Spleen (tissue), 11 donors: ENCODE measurements around the gene KRTAP4-8. TPM values are rescaled to one million over a fixed set of nuclear protein-coding genes. Genes with fewer than 3 reads are reported as not detected.
"Not testable (repeated sequence)": the region's sequence is repeated elsewhere in the genome, so short reads cannot be mapped to it uniquely, and the experiment has no call there.

Experiments used
- DNase-seq: peaks from one replicate; pipeline ENCODE4 v3.0.0-alpha.2; 2020
- H3K27ac ChIP-seq, 8 donors: fragments of 200-600 bp; sonication (generic) in 7 of 8; 1 replicate in 4 of 8; 2 replicates in 4 of 8; pipeline versions ENCODE4 v1.5.0 to v1.8.0; 2016 to 2021; ENCODE audit warnings: inconsistent platforms in 4 of 8, mild to moderate bottlenecking in 4 of 8, moderate library complexity in 1 of 8
- H3K27me3 ChIP-seq, 7 donors: fragments of 200-600 bp; sonication (generic) in 6 of 7; replicated peaks in 1 of 7; 1 replicate in 4 of 7; 2 replicates in 3 of 7; pipeline versions ENCODE4 v1.5.0 to v1.8.0; 2016 to 2021; ENCODE audit warnings: inconsistent platforms in 3 of 7, mild to moderate bottlenecking in 1 of 7
- H3K36me3 ChIP-seq, 6 donors: fragments of 200-600 bp; sonication (generic) in 5 of 6; 1 replicate in 4 of 6; 2 replicates in 2 of 6; pipeline versions ENCODE4 v1.5.0 to v1.8.0; 2016 to 2021; ENCODE audit warnings: inconsistent platforms in 2 of 6
- H3K4me1 ChIP-seq, 6 donors: fragments of 200-600 bp; sonication (generic) in 5 of 6; 1 replicate in 3 of 6; 2 replicates in 3 of 6; pipeline versions ENCODE4 v1.5.0 to v1.8.0; 2016 to 2021; ENCODE audit warnings: inconsistent platforms in 3 of 6
- H3K4me3 ChIP-seq, 8 donors: fragments of 200-600 bp; sonication (generic) in 7 of 8; 1 replicate in 4 of 8; 2 replicates in 4 of 8; pipeline versions ENCODE4 v1.5.0 to v1.8.0; 2016 to 2021; ENCODE audit warnings: inconsistent platforms in 4 of 8, mild to moderate bottlenecking in 4 of 8, moderate library complexity in 2 of 8
- H3K9me3 ChIP-seq, 8 donors: fragments of 200-600 bp; sonication (generic) in 7 of 8; 1 replicate in 4 of 8; 2 replicates in 4 of 8; pipeline versions ENCODE4 v1.5.0 to v1.8.0; 2016 to 2021; ENCODE audit warnings: inconsistent platforms in 4 of 8
- POLR2A ChIP-seq, 3 donors: fragments of 450-650 bp; IDR thresholded peaks; one replicate each; pipeline ENCODE4 v1.5.1; 2017; ENCODE audit warnings: antibody characterized with exemption in 3 of 3, mild to moderate bottlenecking in 1 of 3
- POLR2AphosphoS5 ChIP-seq, 3 donors: sonication (generic); formaldehyde crosslinking; IDR thresholded peaks; one replicate each; pipeline ENCODE4 v1.5.1; 2017; ENCODE audit warnings: antibody characterized with exemption in 3 of 3
- WGBS, 5 donors: extraction: QIAGEN DNeasy Blood & Tissue Kit in 3 of 5; methylation state at CpG; one replicate each; pipeline versions ENCODE4 v1.1.5 to v1.1.7; 2013 to 2018; 5-methylcytosine and 5-hydroxymethylcytosine counted together
- intact Hi-C: fragments of 100-400 bp; cut with DNase I; formaldehyde crosslinking; loops from one replicate; pipeline ENCODE4 v1.15.0; 2023; ENCODE audit warnings: low total_unique reads
- polyA plus RNA-seq, 3 donors: library from polyadenylated mRNA; stranded (reverse); fragments of 200-250 nt; gene quantifications; one replicate each; pipeline ENCODE4 v1.2.1, GENCODE V29; 2013
- total RNA-seq, 7 donors: library from RNA; depleted of rRNA in 3 of 7; stranded (reverse); fragments of >200 nt in 3 of 7; fragmentation: NEBNext Ultra II Directional in 4 of 7; extraction: Animal tissue kit (Norgen Biotek cat#: 25700) in 4 of 7; gene quantifications; one replicate each; pipeline versions ENCODE4 v1.1.0 to v1.2.1, GENCODE V29; 2016 to 2021
- TF ChIP-seq, protein P1 (sequence below), 11 experiments: fragments of 200-600 bp in 7 of 11; fragments of 450-650 bp in 4 of 11; sonication (generic) in 4 of 11; IDR thresholded peaks in 8 of 11; conservative IDR thresholded peaks in 3 of 11; 1 replicate in 7 of 11; 2 replicates in 4 of 11; pipeline versions ENCODE4 v1.4.0 to v1.8.0; 2016 to 2021; ENCODE audit warnings: antibody characterized with exemption in 11 of 11, inconsistent platforms in 4 of 11, mild to moderate bottlenecking in 1 of 11
- donor health status: healthy with polysubstance abuse.
- donor health status: DM: no; HTN: no; CAD: no; lungs with moderate emphysema.
- donor health status: DM: no; HTN: no; CAD: no.
- donor health status: Bipolar disorder and iron deficiency.
- donor health status: healthy.
- donor health status: DM: no; HTN: no; CAD: no.
- donor health status: DM: yes; HTN: yes; CAD: no.

Gene KRTAP4-8
- total and polyA plus RNA-seq, 10 donors: not detected

DNA sequence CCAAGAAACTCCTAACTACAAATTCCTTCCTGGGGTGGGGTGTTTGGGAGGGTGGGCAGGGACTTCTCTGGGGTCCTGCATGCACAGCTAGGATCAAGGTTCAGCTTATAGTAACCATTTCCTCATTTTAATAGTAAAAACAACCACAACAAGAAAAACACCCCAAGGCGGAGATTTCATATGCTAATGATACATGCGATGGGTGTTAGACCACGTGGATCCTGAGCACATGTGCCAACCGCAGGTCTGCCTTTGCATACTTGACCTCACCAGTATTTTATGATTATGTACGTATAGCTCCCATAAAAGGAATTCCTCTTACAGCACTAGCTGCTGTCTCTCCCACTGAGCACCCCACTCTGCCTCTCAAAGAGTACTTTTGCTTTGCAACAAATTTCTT is 18.4 kb upstream of the KRTAP4-8 start:
- DNase-seq: no peak
- H3K27me3 ChIP-seq: peaks cover 0 to 5% (median 0%) of the 10 kb centered on the region in 7 donors

GRCh38 chr17:41111151-41111885 is 13.4 kb upstream of the KRTAP4-8 start:
- Histone ChIP-seq H3K27me3 (peaks cover 0 to 11% (median 0%) of the 10 kb centered on the region in 7 donors), H3K9me3 (peaks cover 0 to 27% (median 16%) of the 10 kb centered on the region in 8 donors), H3K4me3 (no peak overlapping the region), H3K36me3 (no peaks in the 10 kb centered on the region), H3K27ac (no peak overlapping the region), H3K4me1 (peaks cover 0 to 14% (median 4%) of the 10 kb centered on the region in 6 donors)
- intact Hi-C loops: no loop called here
- TF ChIP-seq POLR2AphosphoS5 (IDR thresholded peaks at IDR 0.05): no peak
- TF ChIP-seq POLR2A (IDR thresholded peaks at IDR 0.05): no peak
- TF ChIP-seq, protein P1, sequence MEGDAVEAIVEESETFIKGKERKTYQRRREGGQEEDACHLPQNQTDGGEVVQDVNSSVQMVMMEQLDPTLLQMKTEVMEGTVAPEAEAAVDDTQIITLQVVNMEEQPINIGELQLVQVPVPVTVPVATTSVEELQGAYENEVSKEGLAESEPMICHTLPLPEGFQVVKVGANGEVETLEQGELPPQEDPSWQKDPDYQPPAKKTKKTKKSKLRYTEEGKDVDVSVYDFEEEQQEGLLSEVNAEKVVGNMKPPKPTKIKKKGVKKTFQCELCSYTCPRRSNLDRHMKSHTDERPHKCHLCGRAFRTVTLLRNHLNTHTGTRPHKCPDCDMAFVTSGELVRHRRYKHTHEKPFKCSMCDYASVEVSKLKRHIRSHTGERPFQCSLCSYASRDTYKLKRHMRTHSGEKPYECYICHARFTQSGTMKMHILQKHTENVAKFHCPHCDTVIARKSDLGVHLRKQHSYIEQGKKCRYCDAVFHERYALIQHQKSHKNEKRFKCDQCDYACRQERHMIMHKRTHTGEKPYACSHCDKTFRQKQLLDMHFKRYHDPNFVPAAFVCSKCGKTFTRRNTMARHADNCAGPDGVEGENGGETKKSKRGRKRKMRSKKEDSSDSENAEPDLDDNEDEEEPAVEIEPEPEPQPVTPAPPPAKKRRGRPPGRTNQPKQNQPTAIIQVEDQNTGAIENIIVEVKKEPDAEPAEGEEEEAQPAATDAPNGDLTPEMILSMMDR (IDR thresholded peaks at IDR 0.05 in 8 of 11, conservative IDR thresholded peaks at IDR 0.05 in 3 of 11): no peak
- 60 to 70% (median 61%) methylated on average over 2 of the region's 2 CpGs for WGBS, 5 donors
- DNase-seq: no peak

More for the DNA sequence above, 18.4 kb upstream of the KRTAP4-8 start:
- Histone ChIP-seq H3K36me3 (no peaks in the 10 kb centered on the region), H3K4me1 (peaks cover 3 to 48% (median 12%) of the 10 kb centered on the region in 6 donors), H3K4me3 (no peak overlapping the region), H3K9me3 (peaks cover 0 to 24% (median 15%) of the 10 kb centered on the region in 8 donors), H3K27ac (peak overlapping the region in 2 of 8 donors; percentile 8 to 30)
- 35 to 47% (median 41%) methylated on average over 5 of the region's 5 CpGs for WGBS, 5 donors
- TF ChIP-seq POLR2A (IDR thresholded peaks at IDR 0.05) (no peak), POLR2AphosphoS5 (IDR thresholded peaks at IDR 0.05) (no peak)
- TF ChIP-seq, protein P1 (IDR thresholded peaks at IDR 0.05 in 8 of 11, conservative IDR thresholded peaks at IDR 0.05 in 3 of 11): no peak
- intact Hi-C loops: no loop called here

DNA sequence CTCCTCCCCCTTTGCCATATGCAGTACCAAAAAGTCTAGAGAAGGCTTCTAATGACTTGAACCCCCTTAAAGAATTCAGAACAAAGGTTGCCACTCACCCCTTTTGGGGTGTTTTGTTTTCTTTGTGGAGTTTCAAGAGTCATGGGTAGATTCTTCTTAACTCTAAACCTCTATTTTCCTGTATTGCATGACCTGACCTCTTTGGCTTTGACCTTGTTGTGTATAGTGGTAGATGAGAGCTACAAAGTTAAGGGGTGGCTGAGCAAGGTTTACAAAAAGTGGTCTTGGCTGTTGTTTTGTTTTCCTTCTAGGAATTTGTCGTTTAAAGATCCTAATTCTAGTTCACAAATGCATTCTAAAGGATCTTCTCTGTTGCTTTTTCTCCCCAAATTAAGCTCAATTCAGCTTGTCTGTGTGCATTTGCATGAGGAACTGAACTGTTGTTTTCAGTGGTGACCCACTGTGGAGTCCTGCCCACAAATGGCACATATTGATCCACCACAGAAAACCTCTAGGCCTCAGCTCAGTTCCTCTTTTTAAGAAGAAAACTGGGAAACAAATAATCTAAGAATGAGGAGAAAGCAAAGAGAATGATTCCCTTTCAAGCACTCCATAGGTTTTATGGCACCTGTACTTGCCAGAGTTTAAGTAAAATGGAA is 10.9 kb upstream of the KRTAP4-8 start:
- H3K4me1 ChIP-seq: peaks cover 0 to 14% (median 2%) of the 10 kb centered on the region in 6 donors
- WGBS, 5 donors: 0 to 34% (median 0%) methylated on average over 1 of the region's 1 CpG
- H3K4me3 ChIP-seq: peak overlapping the region in 3 of 8 donors; percentile 7 to 28 (median 24)
- peak overlapping the region in 4 of 8 donors; percentile 23 to 61 (median 38) for H3K27ac ChIP-seq
- H3K9me3 ChIP-seq: peaks cover 0 to 27% (median 16%) of the 10 kb centered on the region in 8 donors
- H3K36me3 ChIP-seq, DNase-seq, H3K27me3 ChIP-seq, intact Hi-C loops: not testable (repeated sequence)

DNA sequence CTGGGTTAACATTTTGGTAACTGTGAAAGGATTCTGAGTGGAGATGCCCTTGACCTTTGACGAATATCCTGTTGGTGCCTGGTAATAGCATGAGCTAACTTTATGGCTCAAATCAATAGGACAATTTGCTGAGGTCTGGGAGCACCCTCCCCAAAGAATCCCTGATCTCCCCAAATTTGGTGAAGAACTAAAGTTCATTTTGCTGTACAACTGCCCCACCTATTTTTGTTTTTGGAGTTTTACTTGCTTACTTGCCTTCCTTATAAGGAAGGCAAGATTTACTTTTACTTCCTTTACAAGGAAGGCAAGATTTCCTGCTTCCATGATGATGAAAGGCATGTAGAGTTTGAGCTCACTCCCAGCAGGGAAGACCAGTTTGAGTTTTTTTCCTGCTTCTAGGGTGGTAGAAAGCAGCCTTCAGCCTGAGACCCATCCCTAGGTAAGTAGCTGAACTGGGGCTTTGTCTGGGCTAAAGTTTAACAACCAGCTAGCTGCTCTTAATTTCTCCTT is 10.1 kb upstream of the KRTAP4-8 start:
- H3K4me3 ChIP-seq: peak overlapping the region in 4 of 8 donors; percentile 7 to 28 (median 16)
- intact Hi-C loops: no loop called here
- WGBS, 5 donors: 56 to 75% (median 65%) methylated on average over 1 of the region's 1 CpG

GRCh38 chr17:41105347-41105746 is 7.4 kb upstream of the KRTAP4-8 start, which contains the start of gene KRTAP4-9:
Gene KRTAP4-9, plus strand, starts transcription at chr17:41105389. Its CDS starts 0 bp downstream, at chr17:41105389.
- intact Hi-C loops, H3K4me3 ChIP-seq, H3K27ac ChIP-seq, H3K9me3 ChIP-seq, DNase-seq, H3K36me3 ChIP-seq, H3K27me3 ChIP-seq: not testable (repeated sequence)
- peaks cover 0 to 14% (median 3%) of the 10 kb centered on the region in 6 donors for H3K4me1 ChIP-seq
- WGBS, 5 donors: 45 to 90% (median 78%) methylated on average over 4 to 10 of the region's 10 CpGs

More for the DNA sequence above, 10.1 kb upstream of the KRTAP4-8 start:
- Histone ChIP-seq H3K27ac (peak overlapping the region in 5 of 8 donors; percentile 23 to 61 (median 35)), H3K9me3 (peaks cover 0 to 21% (median 10%) of the 10 kb centered on the region in 8 donors), H3K27me3 (peaks cover 0 to 6% (median 0%) of the 10 kb centered on the region in 7 donors), H3K36me3 (no peaks in the 10 kb centered on the region), H3K4me1 (peaks cover 0 to 14% (median 2%) of the 10 kb centered on the region in 6 donors)
- no peak for DNase-seq
- TF ChIP-seq POLR2A (IDR thresholded peaks at IDR 0.05): no peak
- no peak for TF ChIP-seq POLR2AphosphoS5 (IDR thresholded peaks at IDR 0.05)

- H3K36me3 ChIP-seq, H3K27me3 ChIP-seq, intact Hi-C loops, H3K4me3 ChIP-seq, H3K27ac ChIP-seq, H3K9me3 ChIP-seq, DNase-seq: not testable (repeated sequence)
- 72 to 85% (median 76%) methylated on average over 2 of the region's 2 CpGs for WGBS, 5 donors
- H3K4me1 ChIP-seq: peaks cover 0 to 14% (median 6%) of the 10 kb centered on the region in 6 donors
Observed at GRCh38 chr17:41104386-41105038, 6.6 kb upstream of the KRTAP4-8 start.
